ENCODE measurements around the gene CYB561D1.

CYB561D1 gene

DNA sequence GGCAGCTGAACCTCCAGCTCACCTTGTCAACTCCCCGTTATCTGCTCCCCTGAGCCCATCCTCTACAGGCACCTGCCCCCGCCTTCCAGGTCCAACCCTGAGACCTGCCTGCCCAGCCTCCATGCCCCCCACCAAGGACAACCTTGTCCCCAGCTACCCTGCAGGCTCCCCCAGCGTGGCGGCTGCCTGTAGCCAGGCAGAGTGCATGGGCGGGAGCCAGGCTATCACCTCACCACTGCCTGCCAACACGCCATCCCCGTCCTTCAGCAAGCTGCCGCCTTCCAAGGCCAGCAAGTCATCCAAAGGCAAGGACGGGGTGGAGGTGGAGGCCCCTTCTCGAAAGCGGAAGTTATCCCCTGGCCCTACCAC is 3.0 kb upstream of the CYB561D1 start:
- ATAC-seq (ENCODE audit: insufficient read depth, low read depth) (no peak), DNase-seq (no peak)
- H3K36me3 ChIP-seq (ENCODE audit: insufficient read depth, low read length), result peaks cover 52% of the 10 kb centered on the region
- no peak overlapping the region for H3K4me3 ChIP-seq (ENCODE audit: low read depth in 1 of 2, low read length in 2 of 2)
- no peak overlapping the region for H3K9ac ChIP-seq (ENCODE audit: low read depth, low read length)
- no peak overlapping the region for H3K27ac ChIP-seq (ENCODE audit: low read length)
- peaks cover 27% of the 10 kb centered on the region for H3K4me1 ChIP-seq (ENCODE audit: insufficient read depth, low read length)
- no peaks in the 10 kb centered on the region for H3K27me3 ChIP-seq (ENCODE audit: insufficient read depth, low read length, poor library complexity)
- H2AFZ ChIP-seq (ENCODE audit: low read depth, low read length), result no peak overlapping the region
- peaks cover 6% of the 10 kb centered on the region; the same call in 1 of the 2 replicates for H4K20me1 ChIP-seq (ENCODE audit: insufficient read depth, low read length)
- TF ChIP-seq CTCF (IDR thresholded peaks at IDR 0.05; ENCODE audit: borderline replicate concordance, extremely low read depth, low read length, poor library complexity, severe bottlenecking) (no peak), EZH2 (IDR thresholded peaks at IDR 0.05; ENCODE audit: borderline replicate concordance, low read depth, low read length, severe bottlenecking) (no peak)
- H3K9me3 ChIP-seq (ENCODE audit: insufficient read depth, low read length, severe bottlenecking), result no peaks in the 10 kb centered on the region
- peaks cover 20% of the 10 kb centered on the region for H3K79me2 ChIP-seq (ENCODE audit: insufficient read depth, low read length)
- no peak overlapping the region for H3K4me2 ChIP-seq (ENCODE audit: insufficient read depth, low read length)

DNA sequence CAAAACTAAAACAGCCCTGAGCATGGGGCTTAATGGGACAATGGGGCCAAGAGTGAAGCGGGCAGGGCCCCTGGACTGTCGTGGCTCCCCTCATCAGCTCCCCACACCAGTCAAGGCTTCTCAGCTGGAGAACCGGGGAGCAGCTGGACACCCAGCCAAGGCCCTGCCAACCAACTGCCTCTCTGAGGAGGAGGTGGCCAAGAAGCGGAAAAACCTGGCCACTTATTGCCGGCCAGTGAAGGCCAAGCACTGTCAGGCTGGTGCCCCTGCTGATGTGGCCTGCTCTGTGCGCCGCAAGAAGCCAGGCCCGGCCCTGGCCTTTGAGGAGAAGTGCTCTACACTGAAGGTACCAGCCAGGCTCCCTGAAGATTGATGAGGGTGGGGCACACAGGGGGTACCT is 2.5 kb upstream of the CYB561D1 start:
- peaks cover 10% of the 10 kb centered on the region for H4K20me1 ChIP-seq (ENCODE audit: insufficient read depth, low read length)
- TF ChIP-seq EZH2 (IDR thresholded peaks at IDR 0.05; ENCODE audit: borderline replicate concordance, low read depth, low read length, severe bottlenecking) (no peak), CTCF (IDR thresholded peaks at IDR 0.05; ENCODE audit: borderline replicate concordance, extremely low read depth, low read length, poor library complexity, severe bottlenecking) (no peak)
- DNase-seq, result no peak
- no peak overlapping the region for H3K4me2 ChIP-seq (ENCODE audit: insufficient read depth, low read length)
- H3K36me3 ChIP-seq (ENCODE audit: insufficient read depth, low read length), result peaks cover 56% of the 10 kb centered on the region
- H3K4me1 ChIP-seq (ENCODE audit: insufficient read depth, low read length), result peaks cover 26% of the 10 kb centered on the region
- H3K79me2 ChIP-seq (ENCODE audit: insufficient read depth, low read length), result peaks cover 24% of the 10 kb centered on the region
- no peak overlapping the region for H3K27ac ChIP-seq (ENCODE audit: low read length)
- no peak overlapping the region for H3K9ac ChIP-seq (ENCODE audit: low read depth, low read length)
- ATAC-seq (ENCODE audit: insufficient read depth, low read depth), result no peak
- no peaks in the 10 kb centered on the region for H3K9me3 ChIP-seq (ENCODE audit: insufficient read depth, low read length, severe bottlenecking)
- H3K4me3 ChIP-seq (ENCODE audit: low read depth in 1 of 2, low read length in 2 of 2), result no peak overlapping the region
- no peaks in the 10 kb centered on the region for H3K27me3 ChIP-seq (ENCODE audit: insufficient read depth, low read length, poor library complexity)
- no peak overlapping the region for H2AFZ ChIP-seq (ENCODE audit: low read depth, low read length)

GRCh38 chr1:109492779-109493178 is 1.1 kb upstream of the CYB561D1 start:
- TF ChIP-seq CTCF (IDR thresholded peaks at IDR 0.05; ENCODE audit: borderline replicate concordance, extremely low read depth, low read length, poor library complexity, severe bottlenecking) (no peak), EZH2 (IDR thresholded peaks at IDR 0.05; ENCODE audit: borderline replicate concordance, low read depth, low read length, severe bottlenecking) (no peak)
- 0 out of 2 replicates have a peak overlapping the region, but pooled peaks have one; percentile 76 for H3K4me2 ChIP-seq (ENCODE audit: insufficient read depth, low read length)
- H3K9me3 ChIP-seq (ENCODE audit: insufficient read depth, low read length, severe bottlenecking), result no peaks in the 10 kb centered on the region
- H3K4me3 ChIP-seq (ENCODE audit: low read depth in 1 of 2, low read length in 2 of 2), result no peak overlapping the region
- H3K27ac ChIP-seq (ENCODE audit: low read length), result 0 out of 2 replicates have a peak overlapping the region, but pooled peaks have one; percentile 65
- H2AFZ ChIP-seq (ENCODE audit: low read depth, low read length), result 0 out of 2 replicates have a peak overlapping the region, but pooled peaks have one; percentile 88
- no peaks in the 10 kb centered on the region for H3K27me3 ChIP-seq (ENCODE audit: insufficient read depth, low read length, poor library complexity)
- H3K4me1 ChIP-seq (ENCODE audit: insufficient read depth, low read length), result peaks cover 26% of the 10 kb centered on the region
- peaks cover 14% of the 10 kb centered on the region for H4K20me1 ChIP-seq (ENCODE audit: insufficient read depth, low read length)
- no peak for DNase-seq
- H3K36me3 ChIP-seq (ENCODE audit: insufficient read depth, low read length), result peaks cover 63% of the 10 kb centered on the region
- H3K9ac ChIP-seq (ENCODE audit: low read depth, low read length), result no peak overlapping the region; the same call in 1 of the 2 replicates
- ATAC-seq (ENCODE audit: insufficient read depth, low read depth), result no peak
- peaks cover 28% of the 10 kb centered on the region for H3K79me2 ChIP-seq (ENCODE audit: insufficient read depth, low read length)
